Ishikawa (cell line): Measurements from ENCODE around the gene LAGE3.

Source experiments
- CEBPB ChIP-seq: IDR thresholded peaks from 2 replicates; pipeline ENCODE4 v1.6.1; 2012
- CREB1 ChIP-seq: IDR thresholded peaks from 2 replicates; pipeline ENCODE4 v1.6.1; 2012; ENCODE audit warnings: low read depth
- EP300 ChIP-seq: IDR thresholded peaks from 2 replicates; pipeline ENCODE4 v1.6.1; 2012; ENCODE audit warnings: borderline replicate concordance
- FOXM1 ChIP-seq: IDR thresholded peaks from 2 replicates; pipeline ENCODE4 v1.6.1; 2012; ENCODE audit warnings: low read depth, borderline replicate concordance
- RAD21 ChIP-seq: IDR thresholded peaks from 2 replicates; pipeline ENCODE4 v1.6.1; 2012; ENCODE audit warnings: low read depth
- REST ChIP-seq: IDR thresholded peaks from 2 replicates; pipeline ENCODE4 v1.6.1; 2012; ENCODE audit warnings: low read depth, mild to moderate bottlenecking
- TAF1 ChIP-seq: IDR thresholded peaks from 2 replicates; pipeline ENCODE4 v1.6.1; 2012; ENCODE audit warnings: low read depth, mild to moderate bottlenecking
- TEAD4 ChIP-seq: IDR thresholded peaks from 2 replicates; pipeline ENCODE4 v1.6.1; 2012
- TF ChIP-seq, protein P1 (sequence below): IDR thresholded peaks from 2 replicates; pipeline ENCODE4 v1.6.1; 2012
- TF ChIP-seq, protein P2 (sequence below): IDR thresholded peaks from 2 replicates; pipeline ENCODE4 v1.6.1; 2012

DNA sequence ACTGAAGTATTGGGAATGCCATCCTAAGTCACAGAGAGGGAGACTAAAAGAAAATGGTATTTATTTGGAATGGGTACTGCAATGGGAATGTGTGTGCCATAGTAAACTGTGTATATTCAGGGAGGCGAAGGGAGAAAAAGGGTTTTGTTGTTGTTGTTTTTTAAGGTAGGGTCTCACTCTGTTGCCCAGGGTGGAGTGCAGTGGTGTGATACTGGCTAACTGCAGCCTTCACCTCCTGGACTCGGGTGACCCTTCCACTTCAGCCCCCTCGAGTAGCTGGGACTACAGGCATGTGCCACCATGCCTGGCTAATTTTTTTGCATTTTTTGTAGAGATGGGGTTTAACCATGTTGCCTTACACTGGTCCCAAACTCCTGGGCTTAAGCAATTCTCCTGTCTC lies 15.6 kb upstream of the LAGE3 start:
- TF ChIP-seq, protein P1, sequence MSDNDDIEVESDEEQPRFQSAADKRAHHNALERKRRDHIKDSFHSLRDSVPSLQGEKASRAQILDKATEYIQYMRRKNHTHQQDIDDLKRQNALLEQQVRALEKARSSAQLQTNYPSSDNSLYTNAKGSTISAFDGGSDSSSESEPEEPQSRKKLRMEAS = no peak
- TF ChIP-seq RAD21 (no peak), TAF1 (no peak), EP300 (no peak), REST (no peak), CREB1 (no peak), FOXM1 (no peak), CEBPB (no peak), TEAD4 (no peak)
- TF ChIP-seq, protein P2, sequence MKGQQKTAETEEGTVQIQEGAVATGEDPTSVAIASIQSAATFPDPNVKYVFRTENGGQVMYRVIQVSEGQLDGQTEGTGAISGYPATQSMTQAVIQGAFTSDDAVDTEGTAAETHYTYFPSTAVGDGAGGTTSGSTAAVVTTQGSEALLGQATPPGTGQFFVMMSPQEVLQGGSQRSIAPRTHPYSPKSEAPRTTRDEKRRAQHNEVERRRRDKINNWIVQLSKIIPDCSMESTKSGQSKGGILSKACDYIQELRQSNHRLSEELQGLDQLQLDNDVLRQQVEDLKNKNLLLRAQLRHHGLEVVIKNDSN = no peak
